ENCODE measurements around the gene TTLL5. TPM values are rescaled to one million over a fixed set of nuclear protein-coding genes. Genes with fewer than 3 reads are reported as not detected.

The TTLL5 gene
- polyA plus RNA-seq, 4 donors, result 4.6 to 14.8 (median 8.5) TPM

DNA sequence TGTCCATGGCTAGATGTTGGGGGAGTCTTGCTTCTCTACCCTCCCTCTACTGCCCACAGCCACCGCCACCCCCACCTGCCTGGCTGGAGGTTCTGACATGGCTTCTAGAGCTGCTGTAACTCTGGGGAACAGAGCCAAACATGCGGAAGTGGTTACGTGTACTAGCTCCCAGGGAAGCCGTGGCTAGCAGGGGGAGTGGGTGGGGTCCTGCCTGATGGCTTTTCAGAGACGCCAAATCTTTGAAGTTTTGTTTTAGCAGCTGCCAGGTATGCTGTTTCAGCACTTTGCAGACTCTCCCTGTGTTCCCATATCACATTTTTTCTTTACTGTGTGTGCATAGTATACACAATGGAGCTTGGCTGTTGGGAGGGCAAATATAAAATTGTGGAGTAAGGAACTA is 170.4 kb downstream of the TTLL5 start:
- Histone ChIP-seq H3K9me3 (ENCODE audit: control insufficient read depth in 2 of 2, insufficient read depth in 1 of 2, low read depth in 1 of 2, low read length in 1 of 2) (no peaks in the 10 kb centered on the region), H3K36me3 (ENCODE audit: control insufficient read depth in 3 of 3, insufficient read depth in 2 of 3, low read depth in 1 of 3, low read length in 3 of 3) (peaks cover 0 to 3% (median 0%) of the 10 kb centered on the region in 3 donors), H3K4me3 (ENCODE audit: low read depth in 1 of 3, low read length in 3 of 3) (no peak overlapping the region), H3K4me1 (ENCODE audit: control insufficient read depth in 3 of 3, insufficient read depth in 2 of 3, low read depth in 1 of 3, low read length in 2 of 3) (peaks cover 0 to 3% (median 2%) of the 10 kb centered on the region in 3 donors), H3K27me3 (ENCODE audit: control insufficient read depth in 3 of 3, insufficient read depth in 3 of 3, low read length in 3 of 3) (no peaks in the 10 kb centered on the region), H3K27ac (ENCODE audit: low read depth in 1 of 3, low read length in 2 of 3) (peak overlapping the region in 2 of 3 donors; percentile 19 to 71)
- DNase-seq (peak; percentile 27 to 60), FAIRE-seq (no peak)
- WGBS, 3 donors, result 22 to 39% (median 31%) methylated on average over 5 of the region's 5 CpGs

DNA sequence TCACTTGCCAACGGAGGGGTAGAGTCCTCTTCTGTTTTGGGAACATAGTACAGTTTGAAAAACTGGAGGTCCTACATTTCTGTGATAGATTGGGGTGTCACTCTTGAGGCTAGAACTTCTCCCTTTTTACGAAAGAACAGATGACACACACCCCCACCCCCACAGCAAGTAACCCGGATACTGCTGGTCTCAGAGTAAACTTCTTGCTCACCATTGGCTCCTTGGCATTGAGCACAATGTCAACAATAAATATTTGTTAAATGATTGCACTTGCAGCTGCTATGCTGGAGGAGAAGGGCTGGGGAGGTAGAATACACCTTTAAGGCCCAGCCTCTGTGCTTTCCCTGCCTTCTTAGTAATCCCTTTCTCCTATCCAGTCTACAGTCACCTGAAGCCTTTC is 170.9 kb downstream of the TTLL5 start:
- WGBS, 3 donors, result 22 to 57% (median 47%) methylated on average over 3 of the region's 3 CpGs
- H3K4me1 ChIP-seq (ENCODE audit: control insufficient read depth in 3 of 3, insufficient read depth in 2 of 3, low read depth in 1 of 3, low read length in 2 of 3), result peaks cover 0 to 3% (median 0%) of the 10 kb centered on the region in 3 donors
- FAIRE-seq (no peak), DNase-seq (peak; percentile 28 to 57)
- H3K36me3 ChIP-seq (ENCODE audit: control insufficient read depth in 3 of 3, insufficient read depth in 2 of 3, low read depth in 1 of 3, low read length in 3 of 3), result peaks cover 0 to 3% (median 0%) of the 10 kb centered on the region in 3 donors
- peak overlapping the region in 2 of 3 donors; percentile 4 to 71 for H3K27ac ChIP-seq (ENCODE audit: low read depth in 1 of 3, low read length in 2 of 3)
- no peaks in the 10 kb centered on the region for H3K27me3 ChIP-seq (ENCODE audit: control insufficient read depth in 3 of 3, insufficient read depth in 3 of 3, low read length in 3 of 3)
- no peaks in the 10 kb centered on the region for H3K9me3 ChIP-seq (ENCODE audit: control insufficient read depth in 2 of 2, insufficient read depth in 1 of 2, low read depth in 1 of 2, low read length in 1 of 2)
- H3K4me3 ChIP-seq (ENCODE audit: low read depth in 1 of 3, low read length in 3 of 3), result no peak overlapping the region

DNA sequence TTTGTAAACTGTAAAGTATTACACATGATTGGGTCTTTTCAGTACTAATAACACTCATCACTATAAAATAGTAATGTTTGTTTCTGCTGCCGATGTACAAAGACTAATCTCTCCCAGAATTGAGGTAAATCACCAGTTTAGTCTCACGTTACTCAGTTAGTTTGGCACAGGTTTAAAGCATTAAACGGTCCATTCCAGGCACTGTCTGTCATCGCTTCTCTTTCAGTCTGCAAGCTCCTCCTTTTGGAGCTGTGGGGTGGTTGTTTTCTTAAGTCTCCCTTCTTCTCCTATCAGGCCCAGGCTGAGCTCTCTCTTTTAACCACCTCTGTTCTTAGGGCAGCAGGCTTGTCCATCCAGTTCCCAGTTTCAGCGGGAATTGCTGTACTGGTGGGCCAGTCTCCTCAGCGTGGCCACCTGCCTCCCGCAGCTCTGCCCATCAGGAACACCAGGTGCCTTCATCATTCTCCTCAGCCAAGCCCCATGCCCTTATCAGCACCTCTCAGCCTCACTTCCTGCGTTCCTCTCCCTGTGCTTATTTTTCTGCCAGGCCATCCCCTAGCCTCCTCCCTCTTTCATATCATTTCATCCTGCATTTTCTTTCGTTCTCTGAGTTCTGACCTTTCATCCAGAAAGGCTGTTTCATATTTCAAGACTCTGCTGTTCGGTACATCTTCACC is 171.7 kb downstream of the TTLL5 start:
- no peaks in the 10 kb centered on the region for H3K9me3 ChIP-seq (ENCODE audit: control insufficient read depth in 2 of 2, insufficient read depth in 1 of 2, low read depth in 1 of 2, low read length in 1 of 2)

DNA sequence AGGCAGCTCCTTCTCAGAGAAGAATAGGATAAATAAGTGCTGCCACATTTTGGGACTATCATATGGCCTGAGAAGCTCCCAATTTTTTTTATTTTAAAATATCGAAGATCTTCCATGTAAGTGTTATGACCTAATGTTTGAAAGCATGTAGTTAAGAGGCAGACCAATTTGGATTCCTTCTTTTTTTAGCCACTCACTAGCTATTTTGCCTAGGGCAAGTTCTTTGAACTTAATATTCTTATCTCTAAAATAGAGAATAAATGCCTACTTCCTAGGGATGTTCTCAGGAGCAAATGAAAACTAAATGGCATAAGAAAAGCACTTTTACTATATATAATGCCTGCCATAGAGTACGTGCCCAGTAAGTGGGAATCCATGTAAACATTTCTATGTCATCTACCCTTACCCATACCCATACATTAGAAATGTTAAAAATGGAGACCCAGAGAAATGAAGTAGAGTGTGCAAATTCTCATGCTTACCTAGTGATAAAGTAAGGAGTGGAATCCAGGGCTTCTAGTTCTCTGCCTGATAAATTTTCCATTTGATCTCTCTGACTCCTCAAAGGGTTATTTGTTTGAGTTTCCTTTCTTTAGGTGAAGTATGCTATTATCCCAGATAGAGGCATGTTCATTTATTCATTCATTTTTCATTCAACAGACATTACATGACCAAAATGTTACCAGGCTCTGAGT is 172.4 kb downstream of the TTLL5 start:
- no peaks in the 10 kb centered on the region for H3K36me3 ChIP-seq (ENCODE audit: control insufficient read depth in 3 of 3, insufficient read depth in 2 of 3, low read depth in 1 of 3, low read length in 3 of 3)
- H3K27me3 ChIP-seq (ENCODE audit: control insufficient read depth in 3 of 3, insufficient read depth in 3 of 3, low read length in 3 of 3), result no peaks in the 10 kb centered on the region
- no peak for DNase-seq
- H3K4me1 ChIP-seq (ENCODE audit: control insufficient read depth in 3 of 3, insufficient read depth in 2 of 3, low read depth in 1 of 3, low read length in 2 of 3), result peaks cover 0 to 3% (median 0%) of the 10 kb centered on the region in 3 donors
- no peak for FAIRE-seq
- 73 to 86% (median 76%) methylated on average over 2 of the region's 2 CpGs for WGBS, 3 donors
- no peaks in the 10 kb centered on the region for H3K9me3 ChIP-seq (ENCODE audit: control insufficient read depth in 2 of 2, insufficient read depth in 1 of 2, low read depth in 1 of 2, low read length in 1 of 2)
- peak overlapping the region in 1 of 3 donors; percentile 1 for H3K27ac ChIP-seq (ENCODE audit: low read depth in 1 of 3, low read length in 2 of 3)
- H3K4me3 ChIP-seq (ENCODE audit: low read depth in 1 of 3, low read length in 3 of 3), result no peak overlapping the region

More for the DNA sequence above, 171.7 kb downstream of the TTLL5 start:
- peaks cover 0 to 3% (median 0%) of the 10 kb centered on the region in 3 donors for H3K4me1 ChIP-seq (ENCODE audit: control insufficient read depth in 3 of 3, insufficient read depth in 2 of 3, low read depth in 1 of 3, low read length in 2 of 3)
- H3K36me3 ChIP-seq (ENCODE audit: control insufficient read depth in 3 of 3, insufficient read depth in 2 of 3, low read depth in 1 of 3, low read length in 3 of 3), result peaks cover 0 to under 1% (median 0%) of the 10 kb centered on the region in 3 donors
- WGBS, 3 donors, result 29 to 63% (median 47%) methylated on average over 10 of the region's 10 CpGs
- no peak overlapping the region for H3K4me3 ChIP-seq (ENCODE audit: low read depth in 1 of 3, low read length in 3 of 3)
- no peak for FAIRE-seq
- H3K27ac ChIP-seq (ENCODE audit: low read depth in 1 of 3, low read length in 2 of 3), result peak overlapping the region in 1 of 3 donors; percentile 71
- peak in 1 of 2 donors; percentile 48 for DNase-seq
- no peaks in the 10 kb centered on the region for H3K27me3 ChIP-seq (ENCODE audit: control insufficient read depth in 3 of 3, insufficient read depth in 3 of 3, low read length in 3 of 3)

DNA sequence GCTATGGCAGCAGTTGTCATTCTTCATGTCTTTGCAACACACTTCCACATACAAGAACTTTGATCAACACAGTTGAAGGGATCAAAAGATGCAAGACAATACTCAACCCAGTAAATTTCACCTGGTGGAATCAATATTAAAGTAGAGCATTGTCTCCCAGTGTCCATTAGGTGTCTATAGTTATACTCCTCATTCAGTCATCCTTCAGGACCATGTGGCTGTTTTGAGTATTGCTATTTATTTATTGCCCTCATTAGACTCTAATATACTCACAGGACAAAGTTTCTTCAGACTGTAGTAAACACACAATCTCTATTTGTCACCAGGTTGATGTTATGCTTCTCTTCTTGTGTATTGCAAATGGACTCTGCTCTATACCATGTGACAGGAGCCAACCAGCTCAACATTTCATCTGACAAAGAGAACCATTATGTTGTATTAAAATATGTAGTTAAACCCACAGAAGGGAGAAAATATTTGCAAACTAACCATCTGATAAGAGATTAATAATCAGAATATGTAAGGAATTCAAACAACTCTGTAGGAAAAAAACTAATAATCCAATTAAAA is 174.2 kb downstream of the TTLL5 start:
- no peak overlapping the region for H3K4me3 ChIP-seq (ENCODE audit: low read depth in 1 of 3, low read length in 3 of 3)
- no peaks in the 10 kb centered on the region for H3K9me3 ChIP-seq (ENCODE audit: control insufficient read depth in 2 of 2, insufficient read depth in 1 of 2, low read depth in 1 of 2, low read length in 1 of 2)
- H3K27me3 ChIP-seq (ENCODE audit: control insufficient read depth in 3 of 3, insufficient read depth in 3 of 3, low read length in 3 of 3), result no peaks in the 10 kb centered on the region
- DNase-seq (peak; percentile 70 to 84), FAIRE-seq (no peak)
- peak overlapping the region in 1 of 3 donors; percentile 44 for H3K27ac ChIP-seq (ENCODE audit: low read depth in 1 of 3, low read length in 2 of 3)
- peaks cover 0 to 3% (median 0%) of the 10 kb centered on the region in 3 donors for H3K4me1 ChIP-seq (ENCODE audit: control insufficient read depth in 3 of 3, insufficient read depth in 2 of 3, low read depth in 1 of 3, low read length in 2 of 3)
- H3K36me3 ChIP-seq (ENCODE audit: control insufficient read depth in 3 of 3, insufficient read depth in 2 of 3, low read depth in 1 of 3, low read length in 3 of 3), result peaks cover 0 to 6% (median 0%) of the 10 kb centered on the region in 3 donors

DNA sequence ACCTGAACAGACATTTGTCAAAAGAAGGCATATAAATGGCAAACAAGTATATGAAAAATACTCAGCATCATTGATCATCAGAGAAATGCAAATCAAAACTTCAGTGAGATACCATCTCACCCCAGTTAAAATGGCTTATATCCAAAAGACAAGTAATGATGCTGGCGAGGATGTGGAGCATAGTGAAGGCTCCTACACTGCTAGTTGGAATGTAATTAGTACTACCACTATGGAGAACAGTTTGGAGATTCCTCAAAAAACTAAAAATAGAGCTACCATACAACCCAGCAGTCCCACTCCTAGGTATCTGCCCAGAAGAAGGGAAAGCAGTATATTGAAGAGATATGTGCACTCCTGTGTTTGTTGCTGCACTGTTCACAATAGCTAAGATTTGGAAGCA is 174.7 kb downstream of the TTLL5 start:
- FAIRE-seq (no peak), DNase-seq (no peak)
- Histone ChIP-seq H3K36me3 (ENCODE audit: control insufficient read depth in 3 of 3, insufficient read depth in 2 of 3, low read depth in 1 of 3, low read length in 3 of 3) (peaks cover 0 to 6% (median 0%) of the 10 kb centered on the region in 3 donors), H3K4me1 (ENCODE audit: control insufficient read depth in 3 of 3, insufficient read depth in 2 of 3, low read depth in 1 of 3, low read length in 2 of 3) (peaks cover 0 to 3% (median 0%) of the 10 kb centered on the region in 3 donors), H3K27ac (ENCODE audit: low read depth in 1 of 3, low read length in 2 of 3) (peak overlapping the region in 1 of 3 donors; percentile 44), H3K9me3 (ENCODE audit: control insufficient read depth in 2 of 2, insufficient read depth in 1 of 2, low read depth in 1 of 2, low read length in 1 of 2) (no peaks in the 10 kb centered on the region), H3K4me3 (ENCODE audit: low read depth in 1 of 3, low read length in 3 of 3) (no peak overlapping the region), H3K27me3 (ENCODE audit: control insufficient read depth in 3 of 3, insufficient read depth in 3 of 3, low read length in 3 of 3) (no peaks in the 10 kb centered on the region)
- WGBS, 3 donors, result 91 to 96% (median 93%) methylated on average over 1 of the region's 1 CpG

DNA sequence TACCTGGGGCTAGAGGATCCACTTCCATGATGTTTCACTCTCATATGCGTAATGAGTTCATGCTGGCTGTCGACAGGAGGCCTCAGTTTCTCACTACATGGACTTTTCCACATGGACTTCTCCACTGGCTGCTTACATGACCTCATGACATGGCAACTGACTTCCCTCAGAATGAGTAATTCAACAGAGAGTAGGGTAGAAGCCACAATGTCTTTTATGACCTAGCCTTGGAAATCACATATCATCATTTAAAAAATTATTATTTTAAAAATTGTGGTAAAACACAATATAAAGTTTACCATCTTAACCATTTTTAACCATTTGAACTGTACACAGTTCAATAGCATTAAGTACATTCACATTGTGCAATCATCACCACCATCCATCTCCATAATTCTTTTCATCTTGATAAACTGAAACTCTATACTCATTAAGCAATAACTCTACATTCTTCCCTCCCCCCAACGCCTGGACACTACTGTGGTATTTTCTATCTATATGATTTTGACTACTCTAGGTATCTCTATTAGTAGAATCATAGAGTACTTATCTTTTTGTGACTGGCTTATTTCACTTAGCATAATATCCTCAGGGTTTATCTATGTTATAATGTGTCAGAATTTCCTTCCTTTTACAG is 176.2 kb downstream of the TTLL5 start:
- Histone ChIP-seq H3K9me3 (ENCODE audit: control insufficient read depth in 2 of 2, insufficient read depth in 1 of 2, low read depth in 1 of 2, low read length in 1 of 2) (no peaks in the 10 kb centered on the region), H3K4me3 (ENCODE audit: low read depth in 1 of 3, low read length in 3 of 3) (no peak overlapping the region), H3K4me1 (ENCODE audit: control insufficient read depth in 3 of 3, insufficient read depth in 2 of 3, low read depth in 1 of 3, low read length in 2 of 3) (peaks cover 0 to 3% (median 2%) of the 10 kb centered on the region in 3 donors), H3K27ac (ENCODE audit: low read depth in 1 of 3, low read length in 2 of 3) (peak overlapping the region in 1 of 3 donors; percentile 13), H3K36me3 (ENCODE audit: control insufficient read depth in 3 of 3, insufficient read depth in 2 of 3, low read depth in 1 of 3, low read length in 3 of 3) (peaks cover 0 to 6% (median 0%) of the 10 kb centered on the region in 3 donors), H3K27me3 (ENCODE audit: control insufficient read depth in 3 of 3, insufficient read depth in 3 of 3, low read length in 3 of 3) (no peaks in the 10 kb centered on the region)
- FAIRE-seq (no peak), DNase-seq (peak in 1 of 2 donors; percentile 19)
- 92 to 97% (median 93%) methylated on average over 3 of the region's 3 CpGs for WGBS, 3 donors

DNA sequence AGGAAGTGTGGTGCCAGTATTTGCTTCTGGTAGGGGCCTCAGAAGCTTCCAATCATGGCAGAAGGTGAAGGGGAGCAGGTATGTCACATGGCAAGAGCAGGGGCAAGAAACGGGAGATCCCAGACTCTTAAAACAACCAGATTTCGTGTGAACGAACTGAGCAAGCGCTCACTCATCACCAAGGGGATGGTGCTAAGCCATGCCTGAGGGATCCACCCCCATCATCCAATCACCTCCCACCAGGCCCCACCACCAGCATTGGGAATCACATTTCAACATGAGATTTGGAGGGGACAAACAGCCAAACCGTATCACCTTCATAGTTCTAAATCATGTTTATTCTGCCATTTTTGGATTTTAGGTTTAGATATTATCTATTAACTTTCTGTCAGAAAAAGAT is 179.9 kb downstream of the TTLL5 start:
- DNase-seq, result no peak
- H3K27ac ChIP-seq (ENCODE audit: low read depth in 1 of 3, low read length in 2 of 3), result no peak overlapping the region
- H3K27me3 ChIP-seq (ENCODE audit: control insufficient read depth in 3 of 3, insufficient read depth in 3 of 3, low read length in 3 of 3), result no peaks in the 10 kb centered on the region
- H3K4me1 ChIP-seq (ENCODE audit: control insufficient read depth in 3 of 3, insufficient read depth in 2 of 3, low read depth in 1 of 3, low read length in 2 of 3), result peaks cover 0 to 3% (median 0%) of the 10 kb centered on the region in 3 donors
- H3K4me3 ChIP-seq (ENCODE audit: low read depth in 1 of 3, low read length in 3 of 3), result no peak overlapping the region
- WGBS, 3 donors, result 96 to 98% (median 97%) methylated on average over 5 of the region's 5 CpGs
- H3K9me3 ChIP-seq (ENCODE audit: control insufficient read depth in 2 of 2, insufficient read depth in 1 of 2, low read depth in 1 of 2, low read length in 1 of 2), result no peaks in the 10 kb centered on the region
- no peak for FAIRE-seq
- peaks cover 0 to 6% (median 0%) of the 10 kb centered on the region in 3 donors for H3K36me3 ChIP-seq (ENCODE audit: control insufficient read depth in 3 of 3, insufficient read depth in 2 of 3, low read depth in 1 of 3, low read length in 3 of 3)
